ENCODE data around the gene MMP13.
"Not testable (repeated sequence)": the region's sequence is repeated elsewhere in the genome, so short reads cannot be mapped to it uniquely, and the experiment has no call there.

Gene MMP13

DNA sequence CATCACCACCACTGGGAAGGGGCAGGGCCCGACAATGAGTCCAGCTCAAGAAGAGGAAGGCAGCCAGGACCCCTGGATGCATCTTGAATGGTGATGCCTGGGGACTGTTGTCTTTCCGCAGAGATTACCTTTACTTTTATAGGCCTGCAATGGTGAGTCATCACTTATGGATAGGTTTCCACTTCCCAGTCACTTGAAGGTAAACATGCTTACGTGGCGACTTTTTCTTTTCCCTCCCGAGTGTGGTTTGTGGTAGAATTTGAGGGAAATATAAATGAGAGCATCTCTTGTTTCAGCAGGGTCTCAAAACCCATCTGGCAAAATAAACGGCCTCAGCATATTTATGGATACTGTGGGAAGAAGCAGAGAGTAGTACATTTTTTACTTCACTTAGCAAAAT is at the start of gene MMP13:
TSS of gene MMP13 (minus strand) at position 109 of the 400 bp plus-strand sequence. CDS start at position 82, 27 bp downstream.
- DNase-seq (ENCODE audit: low spot score): no peak
- H3K4me1 Mint-ChIP-seq (ENCODE audit: low read depth): no peaks in the 10 kb centered on the region
- H3K27me3 Mint-ChIP-seq (ENCODE audit: low read depth): peaks cover 6% of the 10 kb centered on the region
- no peaks in the 10 kb centered on the region for H3K9me3 Mint-ChIP-seq
- H3K36me3 Mint-ChIP-seq (ENCODE audit: low read depth): no peaks in the 10 kb centered on the region
- no peak within 1 kb of the TSS for H3K27ac Mint-ChIP-seq
- H3K4me3 Mint-ChIP-seq: no peak within 1 kb of the TSS

- H3K4me1 Mint-ChIP-seq (ENCODE audit: low read depth); H3K36me3 Mint-ChIP-seq (ENCODE audit: low read depth); H3K27ac Mint-ChIP-seq; H3K9me3 Mint-ChIP-seq; H3K4me3 Mint-ChIP-seq; DNase-seq (ENCODE audit: low spot score): not testable (repeated sequence)
- H3K27me3 Mint-ChIP-seq (ENCODE audit: low read depth): peaks cover 14% of the 10 kb centered on the region
These were observed 48.7 kb upstream of the MMP13 start for GRCh38 chr11:103004234-103004633.

DNA sequence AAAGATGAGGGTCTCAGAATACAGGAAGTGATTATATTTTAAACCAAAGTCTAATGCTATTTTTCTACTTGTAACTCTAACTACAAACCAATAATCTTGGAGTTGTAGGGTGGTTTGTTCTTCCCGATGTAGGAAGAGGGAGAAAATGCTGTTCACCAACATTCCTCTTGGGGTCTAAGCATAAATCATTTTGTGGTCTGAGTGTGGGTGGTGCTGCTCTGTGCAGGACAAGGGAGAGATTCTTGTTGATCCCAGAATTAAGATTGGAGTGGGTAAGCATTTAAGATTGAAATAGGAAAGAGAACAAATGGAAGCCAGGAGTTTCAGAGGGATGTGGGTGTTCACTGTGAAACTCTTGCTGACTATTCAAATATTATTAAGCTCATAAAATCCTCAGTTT is 38.6 kb upstream of the MMP13 start:
- no peak for DNase-seq (ENCODE audit: low spot score)
- Mint-ChIP-seq H3K4me3 (no peak overlapping the region), H3K9me3 (no peaks in the 10 kb centered on the region), H3K27ac (no peak overlapping the region), H3K27me3 (ENCODE audit: low read depth) (peaks cover 5% of the 10 kb centered on the region), H3K36me3 (ENCODE audit: low read depth) (no peaks in the 10 kb centered on the region), H3K4me1 (ENCODE audit: low read depth) (no peaks in the 10 kb centered on the region)

- no peaks in the 10 kb centered on the region for H3K4me1 Mint-ChIP-seq (ENCODE audit: low read depth)
- no peak overlapping the region for H3K4me3 Mint-ChIP-seq
- H3K27ac Mint-ChIP-seq: no peak overlapping the region
- no peak for DNase-seq (ENCODE audit: low spot score)
- H3K9me3 Mint-ChIP-seq: no peaks in the 10 kb centered on the region
- no peaks in the 10 kb centered on the region for H3K36me3 Mint-ChIP-seq (ENCODE audit: low read depth)
- peaks cover 5% of the 10 kb centered on the region for H3K27me3 Mint-ChIP-seq (ENCODE audit: low read depth)
These were observed 36.2 kb upstream of the MMP13 start for GRCh38 chr11:102991776-102992175.

DNA sequence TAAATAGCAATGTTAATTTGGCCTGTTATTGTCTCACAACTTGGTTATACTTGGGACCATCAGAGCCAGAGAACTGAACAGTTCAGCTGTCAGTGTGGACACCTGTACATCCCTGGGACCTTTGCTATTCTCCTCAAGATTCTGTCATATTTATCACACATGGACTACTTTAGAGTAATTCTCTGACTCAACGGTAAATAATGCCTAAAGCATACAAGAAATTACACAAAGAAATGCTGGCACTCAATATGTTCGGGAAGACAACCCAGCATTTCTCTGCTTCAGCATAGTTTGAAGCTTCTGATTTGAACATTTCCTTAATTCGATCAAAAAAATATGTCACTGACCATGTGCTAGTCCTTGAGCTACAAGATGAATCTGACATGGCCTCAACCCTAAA is 34.6 kb upstream of the MMP13 start:
- DNase-seq (ENCODE audit: low spot score): no peak
- Mint-ChIP-seq H3K27me3 (ENCODE audit: low read depth) (peaks cover 5% of the 10 kb centered on the region), H3K36me3 (ENCODE audit: low read depth) (no peaks in the 10 kb centered on the region), H3K4me1 (ENCODE audit: low read depth) (no peaks in the 10 kb centered on the region), H3K27ac (no peak overlapping the region), H3K9me3 (no peaks in the 10 kb centered on the region), H3K4me3 (no peak overlapping the region)

DNA sequence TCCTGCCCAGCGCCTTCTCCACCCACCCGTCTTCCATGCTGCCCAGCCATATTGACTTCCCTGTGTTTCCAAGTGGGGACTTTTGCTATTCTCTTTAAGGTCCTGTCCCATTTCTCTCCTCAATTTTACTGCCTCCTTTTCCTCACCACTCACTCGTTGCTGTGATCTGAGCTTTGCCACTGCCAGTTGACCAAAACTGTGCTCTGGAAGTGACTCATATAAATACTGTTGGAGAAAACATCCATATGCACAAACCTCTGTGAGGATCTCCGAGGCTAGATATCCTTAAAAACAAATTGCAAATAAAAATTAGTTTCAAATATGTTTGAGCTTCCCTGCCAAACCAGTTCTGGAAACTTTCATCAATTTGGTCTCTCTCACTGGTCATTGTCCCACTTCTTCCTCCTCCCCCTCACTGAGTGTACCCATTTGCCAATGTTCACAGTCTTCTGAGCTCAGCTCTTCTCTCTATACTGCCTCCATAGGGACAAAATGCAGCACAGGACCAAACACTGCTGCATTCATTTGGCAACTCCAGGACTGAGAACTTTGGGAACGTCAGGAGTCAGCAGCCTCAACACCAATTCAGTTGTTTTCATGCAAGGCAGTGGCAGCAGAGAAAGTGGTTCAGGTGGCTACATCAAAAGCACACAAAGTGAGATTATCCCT is 34.0 kb upstream of the MMP13 start:
- H3K36me3 Mint-ChIP-seq (ENCODE audit: low read depth): no peaks in the 10 kb centered on the region
- H3K4me3 Mint-ChIP-seq: no peak overlapping the region
- no peaks in the 10 kb centered on the region for H3K4me1 Mint-ChIP-seq (ENCODE audit: low read depth)
- peaks cover 5% of the 10 kb centered on the region for H3K27me3 Mint-ChIP-seq (ENCODE audit: low read depth)
- DNase-seq (ENCODE audit: low spot score): no peak
- H3K27ac Mint-ChIP-seq: no peak overlapping the region
- H3K9me3 Mint-ChIP-seq: no peaks in the 10 kb centered on the region

GRCh38 chr11:102986815-102987214 is 31.3 kb upstream of the MMP13 start:
- H3K9me3 Mint-ChIP-seq: no peaks in the 10 kb centered on the region
- H3K36me3 Mint-ChIP-seq (ENCODE audit: low read depth): no peaks in the 10 kb centered on the region
- H3K4me3 Mint-ChIP-seq: no peak overlapping the region
- no peaks in the 10 kb centered on the region for H3K4me1 Mint-ChIP-seq (ENCODE audit: low read depth)
- H3K27me3 Mint-ChIP-seq (ENCODE audit: low read depth): peaks cover 3% of the 10 kb centered on the region
- H3K27ac Mint-ChIP-seq: no peak overlapping the region
- no peak for DNase-seq (ENCODE audit: low spot score)

- peaks cover 3% of the 10 kb centered on the region for H3K27me3 Mint-ChIP-seq (ENCODE audit: low read depth)
- H3K27ac Mint-ChIP-seq: no peak overlapping the region
- H3K36me3 Mint-ChIP-seq (ENCODE audit: low read depth): no peaks in the 10 kb centered on the region
These were observed 30.3 kb upstream of the MMP13 start for GRCh38 chr11:102985850-102986249.

DNA sequence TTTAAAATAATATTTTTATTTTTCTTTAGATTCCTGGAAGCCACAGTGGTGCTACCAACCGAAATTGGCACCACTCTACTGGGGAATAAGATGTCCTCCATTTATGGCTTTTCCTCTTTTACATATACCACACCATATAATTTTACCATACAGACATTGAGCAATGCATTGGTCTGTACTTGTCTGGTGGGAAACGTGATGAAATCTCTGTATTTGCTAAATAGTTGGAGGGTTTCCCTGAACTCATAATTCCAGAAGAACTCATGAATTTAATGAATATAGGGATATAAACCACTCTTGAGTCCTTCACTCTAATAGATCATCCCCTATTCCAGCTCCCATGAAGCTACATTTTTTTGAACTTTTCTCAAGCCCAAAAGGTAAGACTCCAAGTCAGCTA is 28.0 kb upstream of the MMP13 start:
- no peak for DNase-seq (ENCODE audit: low spot score)
- no peaks in the 10 kb centered on the region for H3K36me3 Mint-ChIP-seq (ENCODE audit: low read depth)
- no peaks in the 10 kb centered on the region for H3K9me3 Mint-ChIP-seq
- H3K27ac Mint-ChIP-seq: no peak overlapping the region
- H3K4me3 Mint-ChIP-seq: no peak overlapping the region
- H3K27me3 Mint-ChIP-seq (ENCODE audit: low read depth): no peaks in the 10 kb centered on the region
- peaks cover 6% of the 10 kb centered on the region for H3K4me1 Mint-ChIP-seq (ENCODE audit: low read depth)

More at GRCh38 chr11:102985850-102986249, 30.3 kb upstream of the MMP13 start:
- H3K4me3 Mint-ChIP-seq: no peak overlapping the region
- no peak for DNase-seq (ENCODE audit: low spot score)
- H3K4me1 Mint-ChIP-seq (ENCODE audit: low read depth): peaks cover 3% of the 10 kb centered on the region
- H3K9me3 Mint-ChIP-seq: no peaks in the 10 kb centered on the region

GRCh38 chr11:102981324-102981910 is 25.9 kb upstream of the MMP13 start:
- H3K4me3 Mint-ChIP-seq: no peak overlapping the region
- H3K4me1 Mint-ChIP-seq (ENCODE audit: low read depth): peaks cover 6% of the 10 kb centered on the region
- H3K27ac Mint-ChIP-seq: peak overlapping the region; percentile 37
- H3K27me3 Mint-ChIP-seq (ENCODE audit: low read depth): peaks cover 2% of the 10 kb centered on the region
- DNase-seq (ENCODE audit: low spot score): no peak
- no peaks in the 10 kb centered on the region for H3K9me3 Mint-ChIP-seq
- H3K36me3 Mint-ChIP-seq (ENCODE audit: low read depth): no peaks in the 10 kb centered on the region

- no peak for DNase-seq (ENCODE audit: low spot score)
- Mint-ChIP-seq H3K27ac (no peak overlapping the region), H3K27me3 (ENCODE audit: low read depth) (peaks cover 10% of the 10 kb centered on the region), H3K9me3 (no peaks in the 10 kb centered on the region), H3K4me3 (no peak overlapping the region), H3K36me3 (ENCODE audit: low read depth) (no peaks in the 10 kb centered on the region), H3K4me1 (ENCODE audit: low read depth) (no peaks in the 10 kb centered on the region)
These were observed 19.2 kb upstream of the MMP13 start for GRCh38 chr11:102974552-102975280.

DNA sequence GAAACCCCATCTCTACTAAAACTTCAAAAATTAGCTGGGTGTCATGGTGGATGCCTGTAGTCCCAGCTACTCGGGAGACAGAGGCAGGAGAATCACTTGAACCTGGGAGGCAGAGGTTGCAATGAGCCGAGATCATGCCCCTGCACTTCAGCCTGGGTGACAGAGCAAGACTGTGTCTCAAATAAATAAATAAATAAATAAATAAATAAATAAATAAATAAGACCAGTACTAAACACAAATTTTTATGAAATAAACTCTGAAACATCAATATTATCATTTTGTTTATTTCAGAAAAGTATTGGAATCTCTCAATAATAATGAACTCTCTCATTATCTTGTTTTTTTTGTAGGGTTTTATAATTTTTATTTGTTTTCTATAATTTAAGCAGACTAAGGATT is 18.2 kb upstream of the MMP13 start:
- not testable (repeated sequence) for H3K4me3 Mint-ChIP-seq; H3K9me3 Mint-ChIP-seq; H3K27ac Mint-ChIP-seq; H3K4me1 Mint-ChIP-seq (ENCODE audit: low read depth); H3K36me3 Mint-ChIP-seq (ENCODE audit: low read depth); DNase-seq (ENCODE audit: low spot score)
- peaks cover 10% of the 10 kb centered on the region for H3K27me3 Mint-ChIP-seq (ENCODE audit: low read depth)

- H3K36me3 Mint-ChIP-seq (ENCODE audit: low read depth): no peaks in the 10 kb centered on the region
- no peak for DNase-seq (ENCODE audit: low spot score)
These were observed 17.3 kb upstream of the MMP13 start for GRCh38 chr11:102972853-102973252.

GRCh38 chr11:102971766-102972165 is 16.2 kb upstream of the MMP13 start:
- H3K36me3 Mint-ChIP-seq (ENCODE audit: low read depth): no peaks in the 10 kb centered on the region
- peaks cover 8% of the 10 kb centered on the region for H3K27me3 Mint-ChIP-seq (ENCODE audit: low read depth)
- no peaks in the 10 kb centered on the region for H3K9me3 Mint-ChIP-seq
- DNase-seq (ENCODE audit: low spot score): no peak
- H3K27ac Mint-ChIP-seq: no peak overlapping the region
- H3K4me3 Mint-ChIP-seq: no peak overlapping the region
- H3K4me1 Mint-ChIP-seq (ENCODE audit: low read depth): no peaks in the 10 kb centered on the region

More at GRCh38 chr11:102972853-102973252, 17.3 kb upstream of the MMP13 start:
- H3K27ac Mint-ChIP-seq: no peak overlapping the region
- H3K4me3 Mint-ChIP-seq: no peak overlapping the region
- H3K27me3 Mint-ChIP-seq (ENCODE audit: low read depth): peaks cover 8% of the 10 kb centered on the region
- no peaks in the 10 kb centered on the region for H3K9me3 Mint-ChIP-seq
- no peaks in the 10 kb centered on the region for H3K4me1 Mint-ChIP-seq (ENCODE audit: low read depth)

Data from T-helper 2 cell treated with Interferon-gamma antibody and Interleukin-4, amounts not matched to agents 5 μg/mL and 100 μg/mL, for 36 hours (primary cell).